K562 (cell line): ENCODE results near the gene RNASE4. TPM values are rescaled to one million over a fixed set of nuclear protein-coding genes. Genes with fewer than 3 reads are reported as not detected.

ENCODE experiments used
- ATF6 ChIP-seq: sonication (generic); formaldehyde crosslinking; IDR thresholded peaks from 2 replicates; pipeline ENCODE4 v1.4.0; 2020; ENCODE audit warnings: mild to moderate bottlenecking, missing genetic modification reagents
- BDP1 ChIP-seq: IDR thresholded peaks from 3 replicates; pipeline ENCODE4 v1.6.1; 2011; ENCODE audit not compliant: insufficient read length, insufficient read depth
- CBX1 ChIP-seq: sonication (generic); IDR thresholded peaks from 2 replicates; pipeline ENCODE4 v1.6.1; 2016; ENCODE audit warnings: antibody characterized with exemption, low read depth, mild to moderate bottlenecking
- CCNT2 ChIP-seq: IDR thresholded peaks from 2 replicates; pipeline ENCODE4 v1.6.1; 2011; ENCODE audit warnings: borderline replicate concordance, low read depth, mild to moderate bottlenecking, moderate library complexity, mixed read lengths, low read length; ENCODE audit not compliant: insufficient read length; ENCODE audit errors: extremely low read depth
- ESRRB ChIP-seq: fragments of 250-450 bp; sonication (Bioruptor Pico); IDR thresholded peaks from 2 replicates; pipeline ENCODE4 v1.5.0; 2020; ENCODE audit warnings: mild to moderate bottlenecking, moderate library complexity, borderline replicate concordance
- HSF4 ChIP-seq: fragments of 250-450 bp; sonication (Bioruptor Pico); IDR thresholded peaks from 2 replicates; pipeline ENCODE4 v2.1.2; 2022; ENCODE audit warnings: mild to moderate bottlenecking, moderate library complexity, borderline replicate concordance
- NFE2L1 ChIP-seq: fragments of 450-650 bp; IDR thresholded peaks from 2 replicates; pipeline ENCODE4 v1.6.1; 2016; ENCODE audit warnings: missing genetic modification characterization, low read depth, mild to moderate bottlenecking, missing compliant biosample characterization, moderate library complexity, borderline replicate concordance
- NFIX ChIP-seq: fragments of 250-450 bp; sonication (Bioruptor Pico); IDR thresholded peaks from 2 replicates; pipeline ENCODE4 v1.4.0; 2020; ENCODE audit warnings: low read depth, mild to moderate bottlenecking, moderate library complexity
- NFYB ChIP-seq: IDR thresholded peaks from 2 replicates; pipeline ENCODE4 v1.6.1; 2011; ENCODE audit warnings: mild to moderate bottlenecking, moderate library complexity; ENCODE audit not compliant: insufficient read length; ENCODE audit errors: extremely low read depth
- RBBP5 ChIP-seq: fragments of 200-600 bp; sonication (generic); IDR thresholded peaks from 2 replicates; pipeline ENCODE4 v1.6.1; 2012; ENCODE audit warnings: borderline replicate concordance, mild to moderate bottlenecking, low read length, control low read depth, inconsistent platforms; ENCODE audit not compliant: insufficient read depth, poor library complexity, severe bottlenecking
- SETDB1 ChIP-seq: IDR thresholded peaks from one replicate; pipeline ENCODE4 v1.6.1; 2012; ENCODE audit warnings: low read length, control low read depth, inconsistent platforms
- THRA ChIP-seq: fragments of 450-650 bp; IDR thresholded peaks from 2 replicates; pipeline ENCODE4 v1.6.1; 2017; ENCODE audit warnings: mild to moderate bottlenecking, moderate library complexity
- ZBTB11 ChIP-seq, 3 experiments: fragments of 200-800 bp in 1 of 3; fragments of 250-450 bp in 1 of 3; fragments of 450-650 bp in 1 of 3; sonication (Bioruptor Pico) in 1 of 3; sonication (Bioruptor generic) in 1 of 3; formaldehyde crosslinking in 1 of 3; IDR thresholded peaks; 2 replicates each; pipeline versions ENCODE4 v1.6.1 to v1.8.0; 2016 to 2022; ENCODE audit warnings: mild to moderate bottlenecking in 2 of 3, missing genetic modification characterization in 2 of 3, missing compliant biosample characterization in 1 of 3, moderate library complexity in 1 of 3
- ZMIZ1 ChIP-seq, 2 experiments: fragments of 150-350 bp in 1 of 2; IDR thresholded peaks; 2 replicates each; pipeline ENCODE4 v1.6.1; 2012 to 2016; ENCODE audit warnings: low read depth in 2 of 2, low read length in 2 of 2, mild to moderate bottlenecking in 1 of 2, moderate library complexity in 1 of 2
- ZNF239 ChIP-seq: fragments of 250-450 bp; sonication (Bioruptor Pico); IDR thresholded peaks from 2 replicates; pipeline ENCODE4 v1.4.0; 2020; ENCODE audit warnings: mild to moderate bottlenecking
- polyA plus RNA-seq, 8 experiments: library from polyadenylated mRNA; depleted of rRNA in 4 of 8; stranded (reverse) in 5 of 8; unstranded in 3 of 8; fragments of >200 nt; fragmentation: Nextera tagmentation in 2 of 8; fragmentation: Illumina TruSeq in 1 of 8; extraction: Ambion mirVana in 2 of 8; extraction: Trizol in 1 of 8; gene quantifications; 2 replicates each; pipeline versions ENCODE4 v1.2.1 to v1.2.3, GENCODE V29; 2011 to 2014; ENCODE audit warnings: inconsistent platforms in 1 of 8, missing spikeins in 1 of 8
- total RNA-seq, 7 experiments: library from RNA; depleted of rRNA in 6 of 7; stranded (reverse); fragments of >200 nt in 6 of 7; fragmentation: Illumina TruSeq in 2 of 7; extraction: Trizol in 2 of 7; gene quantifications; 2 replicates each; pipeline versions ENCODE4 v1.2.1 to v1.2.3, GENCODE V29; 2011 to 2021; ENCODE audit warnings: low replicate concordance in 1 of 7

Gene RNASE4
- total and polyA plus RNA-seq, 9 of the 15 experiments (the other 6 are each of a cell fraction or from before 2014, with no cell fraction given) = 0.09 to 0.22 (median 0.13) TPM; not detected in 2

- TF ChIP-seq THRA (no peak), ESRRB (CRISPR knock-in tag) (no peak), ZMIZ1 (IDR thresholded peaks at IDR 0.05; ENCODE audit: low read depth in 2 of 2, low read length in 2 of 2) (no peak), NFIX (CRISPR knock-in tag) (no peak), SETDB1 (no peak), ZBTB11 (CRISPR knock-in tag; IDR thresholded peaks at IDR 0.05) (peak in 1 of 3 experiments; percentile 50; a peak in 1 of 6 replicates), ZNF239 (CRISPR knock-in tag) (no peak), BDP1 (no peak), NFYB (no peak), RBBP5 (peak; percentile 80), NFE2L1 (tag) (no peak), HSF4 (CRISPR knock-in tag) (no peak), ATF6 (no peak), CBX1 (0 out of 2 replicates have a peak, but pooled peaks have one; percentile 17), CCNT2 (no peak)
Measured at GRCh38 chr14:20682435-20683124, 1.8 kb upstream of the RNASE4 start (continued).
